PFSK-1 (cell line): ENCODE data around the gene MYMX.

Experiments
- FOXP2 ChIP-seq: optimal IDR thresholded peaks from 2 replicates; pipeline ENCODE3; 2011; ENCODE audit warnings: borderline replicate concordance, control low read depth, inconsistent platforms; ENCODE audit not compliant: insufficient read depth; ENCODE audit errors: extremely low read length, extremely low read depth
- POLR2AphosphoS5 ChIP-seq: IDR thresholded peaks from 2 replicates; pipeline ENCODE4 v1.6.1; 2012; ENCODE audit warnings: low read depth, mild to moderate bottlenecking, control low read depth, low read length, moderate library complexity
- SIN3A ChIP-seq: IDR thresholded peaks from 2 replicates; pipeline ENCODE4 v1.6.1; 2012; ENCODE audit warnings: mild to moderate bottlenecking, low read length, moderate library complexity, borderline replicate concordance; ENCODE audit not compliant: insufficient read depth
- TAF1 ChIP-seq: IDR thresholded peaks from 2 replicates; pipeline ENCODE4 v1.6.1; 2012; ENCODE audit warnings: low read length, control low read depth, borderline replicate concordance; ENCODE audit not compliant: insufficient read depth
- TF ChIP-seq, protein P1 (sequence below), 2 experiments: IDR thresholded peaks; 2 replicates each; pipeline versions ENCODE4 v1.6.1 to v1.8.0; 2011 to 2012; ENCODE audit warnings: low read depth in 2 of 2, low read length in 2 of 2, control low read depth in 1 of 2, inconsistent platforms in 1 of 2, mild to moderate bottlenecking in 1 of 2, moderate library complexity in 1 of 2; ENCODE audit not compliant: insufficient read depth in 1 of 2

DNA sequence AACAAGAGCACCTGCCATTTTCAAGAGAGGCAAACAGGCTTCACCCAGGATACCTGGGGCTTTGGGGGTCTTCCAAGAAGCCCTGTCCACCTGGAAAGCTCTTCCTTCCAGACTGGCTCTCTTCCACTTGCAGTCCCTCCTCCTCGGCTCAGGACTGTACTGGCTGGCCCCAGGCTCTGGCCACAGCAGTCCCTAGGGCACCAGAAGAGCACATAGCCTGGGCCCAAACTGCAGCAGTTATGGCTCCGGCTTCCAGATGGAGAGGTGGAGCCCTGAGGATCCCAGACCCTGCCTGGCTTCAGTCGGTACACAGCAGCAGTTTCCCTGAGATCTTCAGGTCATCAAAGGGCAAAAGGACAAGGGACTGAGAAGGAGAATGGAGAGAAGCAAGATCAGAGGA is 42.2 kb downstream of the MYMX start:
- TF ChIP-seq SIN3A (no peak), POLR2AphosphoS5 (no peak), TAF1 (no peak), FOXP2 (no peak)
- TF ChIP-seq, protein P1, sequence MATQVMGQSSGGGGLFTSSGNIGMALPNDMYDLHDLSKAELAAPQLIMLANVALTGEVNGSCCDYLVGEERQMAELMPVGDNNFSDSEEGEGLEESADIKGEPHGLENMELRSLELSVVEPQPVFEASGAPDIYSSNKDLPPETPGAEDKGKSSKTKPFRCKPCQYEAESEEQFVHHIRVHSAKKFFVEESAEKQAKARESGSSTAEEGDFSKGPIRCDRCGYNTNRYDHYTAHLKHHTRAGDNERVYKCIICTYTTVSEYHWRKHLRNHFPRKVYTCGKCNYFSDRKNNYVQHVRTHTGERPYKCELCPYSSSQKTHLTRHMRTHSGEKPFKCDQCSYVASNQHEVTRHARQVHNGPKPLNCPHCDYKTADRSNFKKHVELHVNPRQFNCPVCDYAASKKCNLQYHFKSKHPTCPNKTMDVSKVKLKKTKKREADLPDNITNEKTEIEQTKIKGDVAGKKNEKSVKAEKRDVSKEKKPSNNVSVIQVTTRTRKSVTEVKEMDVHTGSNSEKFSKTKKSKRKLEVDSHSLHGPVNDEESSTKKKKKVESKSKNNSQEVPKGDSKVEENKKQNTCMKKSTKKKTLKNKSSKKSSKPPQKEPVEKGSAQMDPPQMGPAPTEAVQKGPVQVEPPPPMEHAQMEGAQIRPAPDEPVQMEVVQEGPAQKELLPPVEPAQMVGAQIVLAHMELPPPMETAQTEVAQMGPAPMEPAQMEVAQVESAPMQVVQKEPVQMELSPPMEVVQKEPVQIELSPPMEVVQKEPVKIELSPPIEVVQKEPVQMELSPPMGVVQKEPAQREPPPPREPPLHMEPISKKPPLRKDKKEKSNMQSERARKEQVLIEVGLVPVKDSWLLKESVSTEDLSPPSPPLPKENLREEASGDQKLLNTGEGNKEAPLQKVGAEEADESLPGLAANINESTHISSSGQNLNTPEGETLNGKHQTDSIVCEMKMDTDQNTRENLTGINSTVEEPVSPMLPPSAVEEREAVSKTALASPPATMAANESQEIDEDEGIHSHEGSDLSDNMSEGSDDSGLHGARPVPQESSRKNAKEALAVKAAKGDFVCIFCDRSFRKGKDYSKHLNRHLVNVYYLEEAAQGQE (IDR thresholded peaks at IDR 0.05; ENCODE audit: insufficient read depth in 1 of 2, low read depth in 2 of 2, low read length in 2 of 2), result no peak
